ENCODE data around the gene C19orf73.

DNA sequence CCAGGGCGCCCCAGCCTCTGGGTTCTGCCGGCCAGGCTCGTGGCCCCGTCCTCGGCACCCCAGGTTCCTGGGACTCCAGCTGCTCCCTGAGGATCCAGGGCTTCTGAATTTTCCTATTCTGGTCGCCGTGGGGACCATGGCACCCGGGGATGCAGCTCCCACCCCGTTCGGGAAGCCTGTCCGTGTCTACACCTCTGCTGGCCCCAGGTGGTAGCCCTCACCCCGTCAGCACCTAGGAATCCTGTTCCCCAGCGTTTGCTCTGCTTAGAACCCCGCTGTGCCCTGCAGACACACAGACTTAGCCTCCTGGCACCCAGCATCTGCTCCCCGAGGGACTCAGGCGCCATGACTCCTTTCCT is 1.4 kb upstream of the C19orf73 start:
- no peak for TF ChIP-seq EZH2 (IDR thresholded peaks at IDR 0.05; ENCODE audit: low read length, missing control alignments)
- TF ChIP-seq, protein P1, sequence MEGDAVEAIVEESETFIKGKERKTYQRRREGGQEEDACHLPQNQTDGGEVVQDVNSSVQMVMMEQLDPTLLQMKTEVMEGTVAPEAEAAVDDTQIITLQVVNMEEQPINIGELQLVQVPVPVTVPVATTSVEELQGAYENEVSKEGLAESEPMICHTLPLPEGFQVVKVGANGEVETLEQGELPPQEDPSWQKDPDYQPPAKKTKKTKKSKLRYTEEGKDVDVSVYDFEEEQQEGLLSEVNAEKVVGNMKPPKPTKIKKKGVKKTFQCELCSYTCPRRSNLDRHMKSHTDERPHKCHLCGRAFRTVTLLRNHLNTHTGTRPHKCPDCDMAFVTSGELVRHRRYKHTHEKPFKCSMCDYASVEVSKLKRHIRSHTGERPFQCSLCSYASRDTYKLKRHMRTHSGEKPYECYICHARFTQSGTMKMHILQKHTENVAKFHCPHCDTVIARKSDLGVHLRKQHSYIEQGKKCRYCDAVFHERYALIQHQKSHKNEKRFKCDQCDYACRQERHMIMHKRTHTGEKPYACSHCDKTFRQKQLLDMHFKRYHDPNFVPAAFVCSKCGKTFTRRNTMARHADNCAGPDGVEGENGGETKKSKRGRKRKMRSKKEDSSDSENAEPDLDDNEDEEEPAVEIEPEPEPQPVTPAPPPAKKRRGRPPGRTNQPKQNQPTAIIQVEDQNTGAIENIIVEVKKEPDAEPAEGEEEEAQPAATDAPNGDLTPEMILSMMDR (conservative IDR thresholded peaks at IDR 0.05 in 1 of 2, IDR thresholded peaks at IDR 0.05 in 1 of 2; ENCODE audit: low read depth in 1 of 2, low read length in 2 of 2) = no peak
